T-helper 2 cell treated with Interferon-gamma antibody and Interleukin-4, amounts not matched to agents 5 μg/mL and 100 μg/mL, for 36 hours (primary cell): ENCODE measurements around the gene CCDC148.

ENCODE experiments used
- DNase-seq: peaks from one replicate; pipeline ENCODE4 v3.0.0; 2021; ENCODE audit warnings: low spot score
- H3K27ac Mint-ChIP-seq: one replicate; pipeline ENCODE4 v1.8.0; 2021; ENCODE audit warnings: mild to moderate bottlenecking, mixed read lengths
- H3K27me3 Mint-ChIP-seq: one replicate; pipeline ENCODE4 v1.8.0; 2021; ENCODE audit warnings: low read depth, mixed read lengths
- H3K36me3 Mint-ChIP-seq: one replicate; pipeline ENCODE4 v1.8.0; 2021; ENCODE audit warnings: low read depth, mixed read lengths
- H3K4me1 Mint-ChIP-seq: one replicate; pipeline ENCODE4 v1.8.0; 2021; ENCODE audit warnings: low read depth, mixed read lengths
- H3K4me3 Mint-ChIP-seq: one replicate; pipeline ENCODE4 v1.8.0; 2022; ENCODE audit warnings: mild to moderate bottlenecking, moderate library complexity, mixed read lengths
- H3K9me3 Mint-ChIP-seq: one replicate; pipeline ENCODE4 v1.8.0; 2021; ENCODE audit warnings: mixed read lengths

CCDC148 gene

GRCh38 chr2:158140201-158140600, 316.4 kb downstream of the CCDC148 start:
- Mint-ChIP-seq H3K27me3 (peaks cover 4% of the 10 kb centered on the region), H3K36me3 (no peaks in the 10 kb centered on the region), H3K4me1 (peaks cover 2% of the 10 kb centered on the region), H3K9me3 (no peaks in the 10 kb centered on the region), H3K4me3 (no peak overlapping the region), H3K27ac (no peak overlapping the region)
- no peak for DNase-seq

DNA sequence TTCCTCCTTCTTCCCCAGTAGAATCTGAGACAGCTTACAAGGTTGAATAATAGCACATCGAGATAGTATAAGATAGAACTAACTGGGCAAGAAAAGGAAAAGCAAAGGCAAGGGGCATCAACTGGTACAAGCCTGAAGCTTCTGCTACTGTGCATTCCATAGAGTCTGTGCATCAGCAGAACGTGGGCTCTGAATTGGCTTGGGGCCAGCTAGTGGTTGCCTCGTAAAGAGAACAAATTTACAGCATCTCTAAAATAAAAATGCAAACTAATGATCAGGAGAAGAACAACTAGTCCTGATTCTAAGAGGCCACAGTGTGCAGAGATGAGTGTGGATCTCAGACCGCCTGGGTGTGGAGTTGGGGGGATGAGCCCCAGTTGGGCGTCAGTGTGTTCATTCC, 318.3 kb downstream of the CCDC148 start:
- Mint-ChIP-seq H3K36me3 (no peaks in the 10 kb centered on the region), H3K9me3 (no peaks in the 10 kb centered on the region), H3K4me1 (peaks cover 2% of the 10 kb centered on the region), H3K27ac (no peak overlapping the region), H3K4me3 (no peak overlapping the region), H3K27me3 (peaks cover 4% of the 10 kb centered on the region)
- DNase-seq: no peak

DNA sequence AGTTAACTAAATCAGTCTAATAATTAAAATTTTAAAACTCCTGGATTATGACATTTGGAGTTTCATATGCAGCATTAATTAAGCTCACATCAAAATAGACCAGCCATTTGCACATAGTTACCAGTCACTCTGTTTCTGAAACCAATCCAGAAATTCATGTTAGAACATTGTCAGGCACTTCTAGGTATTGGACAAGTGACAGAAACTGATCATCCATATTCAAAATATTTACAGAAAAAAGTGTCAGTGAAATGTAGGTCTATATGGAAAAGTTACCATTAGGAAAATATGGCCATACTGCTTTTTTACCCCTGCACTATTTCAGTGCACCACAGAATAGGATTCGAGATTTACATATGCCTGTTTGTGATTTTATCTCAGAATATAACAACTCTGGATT, 321.5 kb downstream of the CCDC148 start:
- Mint-ChIP-seq H3K36me3 (no peaks in the 10 kb centered on the region), H3K9me3 (no peaks in the 10 kb centered on the region), H3K4me3 (no peak overlapping the region), H3K27me3 (peaks cover 2% of the 10 kb centered on the region), H3K4me1 (no peaks in the 10 kb centered on the region), H3K27ac (no peak overlapping the region)
- no peak for DNase-seq

DNA sequence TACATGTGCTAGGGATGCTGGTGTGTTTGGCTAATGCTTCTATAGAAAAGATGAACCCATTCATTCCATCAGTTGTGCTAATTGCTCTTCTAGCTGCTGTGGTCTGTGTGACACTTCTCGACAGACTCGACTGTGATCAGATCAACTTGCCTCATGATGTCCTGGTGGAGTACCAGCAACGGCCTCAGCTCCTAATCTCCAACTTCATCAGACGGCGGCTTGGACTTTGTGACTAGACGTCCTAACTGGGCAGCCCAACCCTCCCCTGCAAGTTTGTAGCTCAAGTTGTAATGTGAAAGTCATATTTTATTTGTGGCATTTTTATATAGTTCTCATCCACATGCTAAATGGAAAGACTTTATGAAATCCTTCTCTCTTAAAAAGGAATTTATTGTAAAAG, 321.9 kb downstream of the CCDC148 start:
- DNase-seq: no peak
- peaks cover 2% of the 10 kb centered on the region for H3K27me3 Mint-ChIP-seq
- H3K9me3 Mint-ChIP-seq: no peaks in the 10 kb centered on the region
- H3K4me1 Mint-ChIP-seq: no peaks in the 10 kb centered on the region
- no peak overlapping the region for H3K27ac Mint-ChIP-seq
- no peaks in the 10 kb centered on the region for H3K36me3 Mint-ChIP-seq
- H3K4me3 Mint-ChIP-seq: no peak overlapping the region

GRCh38 chr2:158134055-158134454, 322.5 kb downstream of the CCDC148 start:
- H3K27me3 Mint-ChIP-seq: peaks cover 2% of the 10 kb centered on the region
- H3K27ac Mint-ChIP-seq: no peak overlapping the region
- no peaks in the 10 kb centered on the region for H3K36me3 Mint-ChIP-seq
- no peaks in the 10 kb centered on the region for H3K9me3 Mint-ChIP-seq
- no peaks in the 10 kb centered on the region for H3K4me1 Mint-ChIP-seq
- H3K4me3 Mint-ChIP-seq: no peak overlapping the region
- DNase-seq: no peak

GRCh38 chr2:158131919-158132566, 324.5 kb downstream of the CCDC148 start:
- Mint-ChIP-seq H3K27ac (no peak overlapping the region), H3K4me3 (no peak overlapping the region), H3K27me3 (peaks cover 2% of the 10 kb centered on the region), H3K36me3 (no peaks in the 10 kb centered on the region), H3K4me1 (no peaks in the 10 kb centered on the region), H3K9me3 (no peaks in the 10 kb centered on the region)
- no peak for DNase-seq

DNA sequence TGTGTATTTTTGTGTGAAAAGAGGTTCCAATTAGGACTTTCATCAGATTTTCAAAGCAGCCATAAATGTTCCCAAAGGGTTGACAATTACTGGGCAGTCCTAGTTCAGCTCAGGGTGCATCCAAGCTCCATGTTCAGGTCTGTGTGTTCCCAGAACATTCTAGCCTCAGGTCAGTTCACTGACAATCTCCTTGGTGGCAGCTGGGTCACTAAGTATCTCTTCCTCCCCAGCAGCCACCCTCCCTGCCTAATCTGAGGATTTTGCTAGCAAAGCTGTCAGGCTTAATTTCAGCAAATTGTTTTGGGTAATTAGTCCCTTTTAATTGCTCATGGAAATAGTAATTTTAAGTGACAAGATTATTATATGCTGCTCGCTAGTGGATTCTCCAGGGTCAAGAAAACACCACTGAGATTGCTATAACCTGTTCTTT, 325.1 kb downstream of the CCDC148 start:
- H3K4me3 Mint-ChIP-seq: no peak overlapping the region
- H3K4me1 Mint-ChIP-seq: no peaks in the 10 kb centered on the region
- H3K27me3 Mint-ChIP-seq: peaks cover 2% of the 10 kb centered on the region
- no peaks in the 10 kb centered on the region for H3K36me3 Mint-ChIP-seq
- no peak overlapping the region for H3K27ac Mint-ChIP-seq
- DNase-seq: no peak
- H3K9me3 Mint-ChIP-seq: no peaks in the 10 kb centered on the region

- H3K4me3 Mint-ChIP-seq: no peak overlapping the region
- no peak for DNase-seq
- H3K9me3 Mint-ChIP-seq: no peaks in the 10 kb centered on the region
- no peak overlapping the region for H3K27ac Mint-ChIP-seq
- peaks cover 2% of the 10 kb centered on the region for H3K27me3 Mint-ChIP-seq
- H3K36me3 Mint-ChIP-seq: no peaks in the 10 kb centered on the region
- no peaks in the 10 kb centered on the region for H3K4me1 Mint-ChIP-seq
Observed at GRCh38 chr2:158130832-158131473, 325.6 kb downstream of the CCDC148 start.

GRCh38 chr2:158129037-158129436, 327.5 kb downstream of the CCDC148 start:
- H3K27me3 Mint-ChIP-seq: peaks cover 2% of the 10 kb centered on the region
- no peaks in the 10 kb centered on the region for H3K36me3 Mint-ChIP-seq
- no peaks in the 10 kb centered on the region for H3K4me1 Mint-ChIP-seq
- no peaks in the 10 kb centered on the region for H3K9me3 Mint-ChIP-seq
- no peak for DNase-seq
- H3K4me3 Mint-ChIP-seq: no peak overlapping the region
- no peak overlapping the region for H3K27ac Mint-ChIP-seq

DNA sequence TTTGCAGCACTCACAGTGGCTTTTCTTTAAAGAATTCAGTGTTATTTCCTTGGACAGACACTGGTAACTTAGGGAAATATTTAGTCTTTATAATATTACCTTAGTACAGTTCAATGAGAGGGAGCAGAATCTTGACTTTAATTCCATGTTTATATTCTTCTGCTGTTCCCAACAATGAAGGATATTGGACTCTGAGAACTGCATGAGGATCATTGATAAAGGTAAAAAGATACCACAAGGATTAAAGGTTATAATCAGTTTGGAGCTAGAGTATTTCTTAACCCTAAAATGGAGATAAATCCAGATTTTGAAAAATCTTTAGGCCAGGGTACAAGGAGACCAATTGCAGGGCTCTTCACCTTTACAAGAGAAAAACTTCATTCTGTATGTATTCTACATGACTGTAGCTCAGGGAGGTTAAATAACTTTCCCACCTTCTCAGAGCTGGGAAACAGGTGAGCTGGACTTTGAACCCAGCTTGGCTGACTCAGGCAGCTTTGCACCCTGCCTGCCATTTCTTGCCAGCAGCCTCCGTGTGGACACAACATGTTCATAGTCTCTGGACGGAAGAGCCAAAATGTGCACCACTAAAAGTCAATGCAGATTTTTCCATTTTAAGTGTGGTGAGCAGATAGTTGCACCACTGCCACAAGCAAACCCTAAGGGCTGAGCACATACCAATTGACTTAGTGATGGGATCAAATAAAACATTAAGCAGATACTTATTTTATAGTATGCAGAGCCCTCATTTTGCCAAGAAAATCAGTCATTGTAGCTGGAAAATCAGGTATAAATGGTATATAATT, 328.2 kb downstream of the CCDC148 start:
- DNase-seq: no peak
- no peak overlapping the region for H3K27ac Mint-ChIP-seq
- no peak overlapping the region for H3K4me3 Mint-ChIP-seq
- no peaks in the 10 kb centered on the region for H3K9me3 Mint-ChIP-seq
- no peaks in the 10 kb centered on the region for H3K36me3 Mint-ChIP-seq
- no peaks in the 10 kb centered on the region for H3K4me1 Mint-ChIP-seq
- H3K27me3 Mint-ChIP-seq: peaks cover 2% of the 10 kb centered on the region

GRCh38 chr2:158127380-158127804, 329.2 kb downstream of the CCDC148 start:
- H3K27me3 Mint-ChIP-seq: no peaks in the 10 kb centered on the region
- no peaks in the 10 kb centered on the region for H3K36me3 Mint-ChIP-seq
- no peaks in the 10 kb centered on the region for H3K4me1 Mint-ChIP-seq

DNA sequence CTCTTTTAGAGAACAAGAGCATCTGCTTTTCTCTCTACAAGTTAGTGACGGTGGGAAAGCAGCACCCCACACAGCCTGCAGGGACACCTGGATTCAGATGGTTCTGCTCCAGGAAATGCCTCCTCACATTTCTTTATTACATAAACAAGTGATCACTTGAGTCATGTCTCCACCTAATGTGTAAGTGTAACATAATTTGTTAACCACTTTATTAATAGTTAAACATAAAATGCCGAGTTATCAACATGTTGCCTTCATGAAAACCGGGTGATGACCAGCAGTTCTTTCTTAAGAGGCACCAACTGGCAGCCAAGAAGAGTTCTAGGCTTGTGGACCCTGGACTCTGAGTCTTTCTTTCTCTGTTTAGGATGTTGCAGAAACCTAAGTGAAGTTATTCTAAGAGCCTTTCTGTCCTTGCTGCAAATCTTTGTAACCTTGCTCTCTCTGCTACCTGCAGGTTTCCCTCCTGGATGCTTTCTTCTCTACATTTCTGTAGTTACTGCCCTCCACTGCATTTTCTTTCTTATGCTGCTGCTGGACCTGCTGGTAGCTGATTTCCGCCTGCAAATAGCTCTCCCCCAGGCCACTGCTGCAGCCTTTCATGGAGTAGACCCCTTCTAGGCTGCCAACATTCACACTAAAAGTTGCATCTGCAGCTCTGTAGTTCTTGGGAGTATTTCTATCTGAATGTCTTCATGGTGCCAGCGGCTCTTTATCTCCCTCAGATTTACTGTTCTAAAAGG, 330.6 kb downstream of the CCDC148 start:
- Mint-ChIP-seq H3K27me3 (no peaks in the 10 kb centered on the region), H3K27ac (no peak overlapping the region), H3K4me1 (no peaks in the 10 kb centered on the region), H3K36me3 (no peaks in the 10 kb centered on the region), H3K9me3 (no peaks in the 10 kb centered on the region), H3K4me3 (no peak overlapping the region)
- DNase-seq: no peak

More at GRCh38 chr2:158127380-158127804, 329.2 kb downstream of the CCDC148 start:
- Mint-ChIP-seq H3K9me3 (no peaks in the 10 kb centered on the region), H3K27ac (no peak overlapping the region), H3K4me3 (no peak overlapping the region)
- no peak for DNase-seq

DNA sequence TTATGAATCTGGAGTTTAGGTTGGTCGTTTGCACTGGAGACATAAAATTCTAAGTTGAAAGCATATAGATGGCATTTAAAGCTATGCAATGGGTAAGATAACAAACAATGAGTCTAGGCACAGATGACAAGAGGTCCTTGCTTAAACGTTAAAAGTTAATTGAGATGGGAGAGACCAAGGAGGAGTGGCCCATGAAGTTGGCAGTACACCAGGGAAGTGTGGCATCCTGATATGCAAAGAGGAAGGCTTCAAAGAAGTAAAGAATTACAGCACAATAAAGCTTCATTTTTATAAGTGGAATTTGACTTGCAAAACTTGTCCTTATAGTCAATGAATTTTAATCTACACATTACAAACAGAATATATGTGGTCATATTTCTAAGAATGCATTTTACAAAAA, 331.7 kb downstream of the CCDC148 start:
- Mint-ChIP-seq H3K27ac (no peak overlapping the region), H3K4me3 (no peak overlapping the region), H3K4me1 (no peaks in the 10 kb centered on the region), H3K27me3 (peaks cover 2% of the 10 kb centered on the region), H3K36me3 (no peaks in the 10 kb centered on the region), H3K9me3 (no peaks in the 10 kb centered on the region)
- no peak for DNase-seq
